PC-9 (cell line): Measurements from ENCODE around the gene PRSS33.

Experiments used
- EZH2 ChIP-seq: fragments of 200-600 bp; sonication (generic); IDR thresholded peaks from 2 replicates; pipeline ENCODE4 v1.8.0; 2017; ENCODE audit warnings: antibody characterized with exemption, low read depth
- TF ChIP-seq, protein P1 (sequence below): fragments of 200-600 bp; sonication (generic); conservative IDR thresholded peaks from 2 replicates; pipeline ENCODE4 v1.6.1; 2017; ENCODE audit warnings: mixed run types, antibody characterized with exemption, mild to moderate bottlenecking, moderate library complexity

DNA sequence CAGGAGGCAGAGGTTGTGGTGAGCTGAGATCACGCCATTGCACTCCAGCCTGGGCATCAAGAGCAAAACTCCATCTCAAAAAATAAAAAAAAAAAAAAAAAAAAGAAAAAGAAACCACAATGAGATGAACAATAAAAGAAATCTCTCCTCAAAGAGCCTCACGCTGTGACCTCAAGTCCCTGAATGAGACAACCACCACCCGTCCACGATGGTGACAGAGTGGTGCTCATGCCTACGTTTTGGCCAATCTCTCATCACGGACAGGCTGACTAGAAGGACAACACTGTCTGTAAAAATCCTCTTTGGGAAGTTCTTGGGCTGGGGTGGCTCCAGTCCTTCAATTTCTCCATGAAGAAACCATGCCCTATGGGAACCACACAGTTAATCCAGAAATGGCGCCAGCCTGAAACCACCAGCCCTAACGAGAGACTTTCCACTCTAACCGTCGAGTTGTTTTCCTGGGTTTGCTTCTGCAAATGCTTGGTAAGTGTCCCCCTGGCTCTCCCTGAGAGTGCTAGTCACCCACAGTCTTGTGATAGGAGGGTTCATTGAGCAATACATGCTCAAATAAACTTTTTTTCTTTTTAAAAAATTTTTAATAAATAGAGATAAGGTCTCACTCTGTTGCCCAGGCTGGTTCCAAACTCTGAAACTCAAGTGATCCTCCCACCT is 52.4 kb downstream of the PRSS33 start:
- TF ChIP-seq, protein P1, sequence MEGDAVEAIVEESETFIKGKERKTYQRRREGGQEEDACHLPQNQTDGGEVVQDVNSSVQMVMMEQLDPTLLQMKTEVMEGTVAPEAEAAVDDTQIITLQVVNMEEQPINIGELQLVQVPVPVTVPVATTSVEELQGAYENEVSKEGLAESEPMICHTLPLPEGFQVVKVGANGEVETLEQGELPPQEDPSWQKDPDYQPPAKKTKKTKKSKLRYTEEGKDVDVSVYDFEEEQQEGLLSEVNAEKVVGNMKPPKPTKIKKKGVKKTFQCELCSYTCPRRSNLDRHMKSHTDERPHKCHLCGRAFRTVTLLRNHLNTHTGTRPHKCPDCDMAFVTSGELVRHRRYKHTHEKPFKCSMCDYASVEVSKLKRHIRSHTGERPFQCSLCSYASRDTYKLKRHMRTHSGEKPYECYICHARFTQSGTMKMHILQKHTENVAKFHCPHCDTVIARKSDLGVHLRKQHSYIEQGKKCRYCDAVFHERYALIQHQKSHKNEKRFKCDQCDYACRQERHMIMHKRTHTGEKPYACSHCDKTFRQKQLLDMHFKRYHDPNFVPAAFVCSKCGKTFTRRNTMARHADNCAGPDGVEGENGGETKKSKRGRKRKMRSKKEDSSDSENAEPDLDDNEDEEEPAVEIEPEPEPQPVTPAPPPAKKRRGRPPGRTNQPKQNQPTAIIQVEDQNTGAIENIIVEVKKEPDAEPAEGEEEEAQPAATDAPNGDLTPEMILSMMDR, result no peak
- no peak for TF ChIP-seq EZH2
